Airway epithelial cell (primary cell): Measurements from ENCODE around the gene COX15. TPM values are rescaled to one million over a fixed set of nuclear protein-coding genes. Genes with fewer than 3 reads are reported as not detected.

Source experiments
- total RNA-seq: library from RNA; depleted of rRNA; stranded (reverse); fragments of >200 nt; gene quantifications from 2 replicates; pipeline ENCODE4 v1.2.3, GENCODE V29; 2015

Gene COX15
- 28.9 and 32.4 TPM in 2 replicates for total RNA-seq

GRCh38 chr10:99732033-99732842 is at the start of gene COX15, which contains the start of gene CUTC:
COX15 (minus strand) TSS chr10:99732127; CDS start chr10:99732049, 78 bp downstream.
CUTC (plus strand) TSS chr10:99732234; CDS start chr10:99732349, 115 bp downstream.

Other genes starting within 250 kb of the COX15 start
- gene NKX2-3, start 199.2 kb downstream of the COX15 start, total RNA-seq, result not detected in 2 replicates
- 7.8 and 12.8 TPM in 2 replicates for gene SLC25A28, start 111.7 kb downstream of the COX15 start, total RNA-seq
- gene ENTPD7, start 72.6 kb downstream of the COX15 start, total RNA-seq, result 11.7 and 13.8 TPM in 2 replicates
- 18.9 and 32.0 TPM in 2 replicates for gene CUTC, start 107 bp upstream of the COX15 start, total RNA-seq
- 0.28 and 0.65 TPM in 2 replicates for gene ABCC2, start 50.5 kb upstream of the COX15 start, total RNA-seq